Gastroesophageal sphincter (tissue), 3 donors: ENCODE results near the gene DOCK2.

ENCODE experiments used
- EP300 ChIP-seq: sonication (generic); formaldehyde crosslinking; IDR thresholded peaks from one replicate; pipeline ENCODE4 v1.6.1; 2017; ENCODE audit warnings: antibody characterized with exemption, mild to moderate bottlenecking
- POLR2A ChIP-seq, 2 donors: fragments of 450-650 bp; IDR thresholded peaks; one replicate each; pipeline ENCODE4 v1.6.1; 2017; ENCODE audit warnings: antibody characterized with exemption in 2 of 2, mild to moderate bottlenecking in 2 of 2, moderate library complexity in 1 of 2
- POLR2AphosphoS5 ChIP-seq: sonication (generic); formaldehyde crosslinking; IDR thresholded peaks from one replicate; pipeline ENCODE4 v1.6.1; 2017; ENCODE audit warnings: antibody characterized with exemption
- TF ChIP-seq, protein P1 (sequence below), 4 experiments: fragments of 200-600 bp in 2 of 4; fragments of 450-650 bp in 2 of 4; sonication (generic) in 1 of 4; IDR thresholded peaks; one replicate each; pipeline ENCODE4 v1.5.1; 2017 to 2019; ENCODE audit warnings: antibody characterized with exemption in 4 of 4, mild to moderate bottlenecking in 2 of 4, moderate library complexity in 2 of 4

GRCh38 chr5:169724303-169725087 lies 87.4 kb downstream of the DOCK2 start:
- TF ChIP-seq, protein P1, sequence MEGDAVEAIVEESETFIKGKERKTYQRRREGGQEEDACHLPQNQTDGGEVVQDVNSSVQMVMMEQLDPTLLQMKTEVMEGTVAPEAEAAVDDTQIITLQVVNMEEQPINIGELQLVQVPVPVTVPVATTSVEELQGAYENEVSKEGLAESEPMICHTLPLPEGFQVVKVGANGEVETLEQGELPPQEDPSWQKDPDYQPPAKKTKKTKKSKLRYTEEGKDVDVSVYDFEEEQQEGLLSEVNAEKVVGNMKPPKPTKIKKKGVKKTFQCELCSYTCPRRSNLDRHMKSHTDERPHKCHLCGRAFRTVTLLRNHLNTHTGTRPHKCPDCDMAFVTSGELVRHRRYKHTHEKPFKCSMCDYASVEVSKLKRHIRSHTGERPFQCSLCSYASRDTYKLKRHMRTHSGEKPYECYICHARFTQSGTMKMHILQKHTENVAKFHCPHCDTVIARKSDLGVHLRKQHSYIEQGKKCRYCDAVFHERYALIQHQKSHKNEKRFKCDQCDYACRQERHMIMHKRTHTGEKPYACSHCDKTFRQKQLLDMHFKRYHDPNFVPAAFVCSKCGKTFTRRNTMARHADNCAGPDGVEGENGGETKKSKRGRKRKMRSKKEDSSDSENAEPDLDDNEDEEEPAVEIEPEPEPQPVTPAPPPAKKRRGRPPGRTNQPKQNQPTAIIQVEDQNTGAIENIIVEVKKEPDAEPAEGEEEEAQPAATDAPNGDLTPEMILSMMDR (IDR thresholded peaks at IDR 0.05), result no peak
- TF ChIP-seq POLR2A (IDR thresholded peaks at IDR 0.05) (no peak), POLR2AphosphoS5 (no peak), EP300 (no peak)
